ENCODE results near the gene IFT81.
A peak's percentile ranks its signal among the peaks of the same experiment; 100 is the strongest.
"Not testable (repeated sequence)": the region's sequence is repeated elsewhere in the genome, so short reads cannot be mapped to it uniquely, and the experiment has no call there.

IFT81 gene

DNA sequence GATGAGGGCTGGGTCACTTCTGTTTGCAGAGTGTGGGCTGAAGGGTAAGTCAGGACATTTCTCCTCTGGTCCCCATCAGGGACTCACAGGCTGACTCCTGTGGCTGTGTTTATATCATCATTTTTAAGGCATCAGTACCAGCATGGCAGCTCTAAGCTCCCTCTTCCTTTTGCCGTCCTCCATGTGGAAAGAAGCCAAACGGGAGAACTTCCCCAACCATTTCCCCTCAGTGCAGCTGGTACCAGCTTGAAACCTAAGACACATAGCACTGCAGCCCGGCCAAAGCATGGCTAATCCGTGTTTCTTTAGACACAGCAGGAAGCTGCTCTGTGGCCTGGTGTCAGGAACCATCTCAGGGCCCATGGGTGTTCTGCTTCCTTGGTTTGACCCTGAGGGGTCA, 124.9 kb downstream of the IFT81 start:
- no peaks in the 10 kb centered on the region for H3K36me3 ChIP-seq (ENCODE audit: control insufficient read depth in 5 of 5, insufficient read depth in 5 of 5, low read length in 5 of 5)
- H3K27me3 ChIP-seq (ENCODE audit: control insufficient read depth in 5 of 5, insufficient read depth in 4 of 5, low read length in 5 of 5): no peaks in the 10 kb centered on the region
- H3K4me1 ChIP-seq (ENCODE audit: control insufficient read depth in 5 of 5, insufficient read depth in 5 of 5, low read length in 5 of 5): peaks cover 7 to 47% (median 43%) of the 10 kb centered on the region in 5 donors
- no peak overlapping the region for H3K4me3 ChIP-seq (ENCODE audit: low read depth in 1 of 5, low read length in 5 of 5)
- no peak overlapping the region for H3K9ac ChIP-seq (ENCODE audit: low read length in 5 of 5)
- no peak overlapping the region for H3K27ac ChIP-seq (ENCODE audit: low read depth, low read length)
- H3K9me3 ChIP-seq (ENCODE audit: control insufficient read depth in 5 of 5, low read length in 5 of 5): peaks cover 0 to 3% (median 0%) of the 10 kb centered on the region in 5 donors

- H3K4me3 ChIP-seq (ENCODE audit: low read depth in 1 of 5, low read length in 5 of 5): no peak overlapping the region
- H3K9ac ChIP-seq (ENCODE audit: low read length in 5 of 5): peak overlapping the region in 1 of 5 donors; percentile 14
- no peaks in the 10 kb centered on the region for H3K27me3 ChIP-seq (ENCODE audit: control insufficient read depth in 5 of 5, insufficient read depth in 4 of 5, low read length in 5 of 5)
- H3K36me3 ChIP-seq (ENCODE audit: control insufficient read depth in 5 of 5, insufficient read depth in 5 of 5, low read length in 5 of 5): no peaks in the 10 kb centered on the region
- H3K9me3 ChIP-seq (ENCODE audit: control insufficient read depth in 5 of 5, low read length in 5 of 5): peaks cover 0 to 3% (median 0%) of the 10 kb centered on the region in 5 donors
- no peak overlapping the region for H3K27ac ChIP-seq (ENCODE audit: low read depth, low read length)
- H3K4me1 ChIP-seq (ENCODE audit: control insufficient read depth in 5 of 5, insufficient read depth in 5 of 5, low read length in 5 of 5): peaks cover 7 to 47% (median 43%) of the 10 kb centered on the region in 5 donors
Observed at GRCh38 chr12:110249716-110250225, 125.6 kb downstream of the IFT81 start.

DNA sequence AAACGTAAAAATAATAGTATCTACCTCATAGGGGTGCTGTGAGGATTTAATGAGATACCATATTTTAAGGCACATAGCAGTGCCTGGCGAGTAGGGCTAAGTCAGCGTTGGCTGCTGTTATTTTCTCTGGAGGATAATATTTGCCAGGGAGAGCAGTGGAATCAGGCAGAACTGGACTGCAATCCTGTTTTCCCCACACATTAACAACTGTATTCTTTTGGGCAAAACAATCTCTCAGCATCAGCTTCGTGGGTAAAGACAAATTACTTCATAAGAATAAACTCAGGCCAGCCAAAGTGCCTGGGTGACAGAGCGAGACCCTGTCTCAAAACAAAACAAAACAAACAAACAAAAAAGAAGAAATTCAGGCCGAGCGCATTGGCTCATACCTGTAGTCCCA, 127.2 kb downstream of the IFT81 start:
- no peaks in the 10 kb centered on the region for H3K27me3 ChIP-seq (ENCODE audit: control insufficient read depth in 5 of 5, insufficient read depth in 4 of 5, low read length in 5 of 5)
- H3K27ac ChIP-seq (ENCODE audit: low read depth, low read length): no peak overlapping the region
- H3K4me1 ChIP-seq (ENCODE audit: control insufficient read depth in 5 of 5, insufficient read depth in 5 of 5, low read length in 5 of 5): peaks cover 7 to 45% (median 41%) of the 10 kb centered on the region in 5 donors

GRCh38 chr12:110252716-110253115, 128.6 kb downstream of the IFT81 start:
- Histone ChIP-seq H3K4me3 (ENCODE audit: low read depth in 1 of 5, low read length in 5 of 5) (no peak overlapping the region), H3K9ac (ENCODE audit: low read length in 5 of 5) (no peak overlapping the region), H3K36me3 (ENCODE audit: control insufficient read depth in 5 of 5, insufficient read depth in 5 of 5, low read length in 5 of 5) (no peaks in the 10 kb centered on the region), H3K27ac (ENCODE audit: low read depth, low read length) (peak overlapping the region; percentile 54), H3K27me3 (ENCODE audit: control insufficient read depth in 5 of 5, insufficient read depth in 4 of 5, low read length in 5 of 5) (no peaks in the 10 kb centered on the region), H3K4me1 (ENCODE audit: control insufficient read depth in 5 of 5, insufficient read depth in 5 of 5, low read length in 5 of 5) (peaks cover 6 to 51% (median 47%) of the 10 kb centered on the region in 5 donors), H3K9me3 (ENCODE audit: control insufficient read depth in 5 of 5, low read length in 5 of 5) (no peaks in the 10 kb centered on the region)

More for the DNA sequence above, 127.2 kb downstream of the IFT81 start:
- Histone ChIP-seq H3K4me3 (ENCODE audit: low read depth in 1 of 5, low read length in 5 of 5) (no peak overlapping the region), H3K36me3 (ENCODE audit: control insufficient read depth in 5 of 5, insufficient read depth in 5 of 5, low read length in 5 of 5) (no peaks in the 10 kb centered on the region), H3K9me3 (ENCODE audit: control insufficient read depth in 5 of 5, low read length in 5 of 5) (no peaks in the 10 kb centered on the region), H3K9ac (ENCODE audit: low read length in 5 of 5) (no peak overlapping the region)

DNA sequence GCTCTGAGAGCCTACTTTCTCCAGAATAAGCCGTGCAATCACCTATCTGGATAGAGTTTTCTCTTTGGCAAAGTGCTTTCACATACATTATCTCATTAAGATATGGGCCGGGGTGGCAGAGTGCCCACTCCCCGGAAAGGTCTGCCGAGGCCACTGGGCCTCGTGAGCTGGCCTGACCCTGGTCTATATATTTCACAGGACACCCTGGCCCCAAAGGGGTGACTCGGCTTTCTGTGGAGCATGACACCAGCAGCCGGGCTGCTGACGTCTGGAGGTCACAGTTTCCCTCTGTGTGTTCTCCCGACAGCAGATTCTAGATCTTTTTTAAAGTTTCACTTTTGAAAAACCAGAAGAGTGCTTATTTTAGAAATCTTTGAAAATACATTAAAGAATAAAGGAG, 129.0 kb downstream of the IFT81 start:
- Histone ChIP-seq H3K27ac (ENCODE audit: low read depth, low read length) (peak overlapping the region; percentile 54), H3K4me3 (ENCODE audit: low read depth in 1 of 5, low read length in 5 of 5) (no peak overlapping the region), H3K9me3 (ENCODE audit: control insufficient read depth in 5 of 5, low read length in 5 of 5) (no peaks in the 10 kb centered on the region), H3K9ac (ENCODE audit: low read length in 5 of 5) (peak overlapping the region in 2 of 5 donors; percentile 46 to 56), H3K36me3 (ENCODE audit: control insufficient read depth in 5 of 5, insufficient read depth in 5 of 5, low read length in 5 of 5) (no peaks in the 10 kb centered on the region), H3K27me3 (ENCODE audit: control insufficient read depth in 5 of 5, insufficient read depth in 4 of 5, low read length in 5 of 5) (no peaks in the 10 kb centered on the region), H3K4me1 (ENCODE audit: control insufficient read depth in 5 of 5, insufficient read depth in 5 of 5, low read length in 5 of 5) (peaks cover 6 to 48% (median 45%) of the 10 kb centered on the region in 5 donors)

GRCh38 chr12:110254971-110255540, 130.9 kb downstream of the IFT81 start:
- Histone ChIP-seq H3K36me3 (ENCODE audit: control insufficient read depth in 5 of 5, insufficient read depth in 5 of 5, low read length in 5 of 5) (no peaks in the 10 kb centered on the region), H3K27ac (ENCODE audit: low read depth, low read length) (no peak overlapping the region), H3K27me3 (ENCODE audit: control insufficient read depth in 5 of 5, insufficient read depth in 4 of 5, low read length in 5 of 5) (no peaks in the 10 kb centered on the region), H3K9me3 (ENCODE audit: control insufficient read depth in 5 of 5, low read length in 5 of 5) (no peaks in the 10 kb centered on the region), H3K4me1 (ENCODE audit: control insufficient read depth in 5 of 5, insufficient read depth in 5 of 5, low read length in 5 of 5) (peaks cover 2 to 37% (median 36%) of the 10 kb centered on the region in 5 donors), H3K4me3 (ENCODE audit: low read depth in 1 of 5, low read length in 5 of 5) (no peak overlapping the region), H3K9ac (ENCODE audit: low read length in 5 of 5) (no peak overlapping the region)

DNA sequence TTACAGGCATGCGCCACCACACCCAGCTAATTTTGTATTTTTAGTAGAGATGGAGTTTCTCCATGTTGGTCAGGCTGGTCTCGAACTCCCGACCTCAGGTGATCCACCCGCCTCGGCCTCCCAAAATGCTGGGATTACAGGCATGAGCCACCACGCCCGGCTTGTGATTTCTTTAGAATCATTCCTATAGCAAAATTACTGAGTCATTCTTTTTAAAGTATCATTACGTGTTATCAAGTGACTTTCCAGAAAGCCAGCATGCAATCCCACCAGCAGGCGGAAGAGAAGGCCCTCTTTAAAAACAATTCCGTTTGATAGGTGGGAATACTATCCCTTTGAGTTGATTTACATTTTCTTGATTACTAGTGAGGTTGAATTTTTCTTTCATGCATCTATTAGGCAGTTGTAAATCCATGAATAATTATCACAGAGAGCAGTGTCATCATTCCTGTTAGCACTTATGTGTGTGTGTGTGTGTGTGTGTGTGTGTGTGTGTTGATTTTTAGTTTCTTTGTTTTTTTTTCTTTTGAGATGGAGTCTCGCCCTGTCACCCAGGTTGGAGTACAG, 131.8 kb downstream of the IFT81 start:
- H3K4me1 ChIP-seq (ENCODE audit: control insufficient read depth in 5 of 5, insufficient read depth in 5 of 5, low read length in 5 of 5): peaks cover 2 to 32% (median 29%) of the 10 kb centered on the region in 5 donors
- not testable (repeated sequence) for H3K36me3 ChIP-seq (ENCODE audit: control insufficient read depth in 5 of 5, insufficient read depth in 5 of 5, low read length in 5 of 5); H3K9me3 ChIP-seq (ENCODE audit: control insufficient read depth in 5 of 5, low read length in 5 of 5); H3K27ac ChIP-seq (ENCODE audit: low read depth, low read length); H3K9ac ChIP-seq (ENCODE audit: low read length in 5 of 5); H3K4me3 ChIP-seq (ENCODE audit: low read depth in 1 of 5, low read length in 5 of 5); H3K27me3 ChIP-seq (ENCODE audit: control insufficient read depth in 5 of 5, insufficient read depth in 4 of 5, low read length in 5 of 5)

GRCh38 chr12:110256780-110257431, 132.7 kb downstream of the IFT81 start:
- no peaks in the 10 kb centered on the region for H3K36me3 ChIP-seq (ENCODE audit: control insufficient read depth in 5 of 5, insufficient read depth in 5 of 5, low read length in 5 of 5)
- peaks cover 2 to 25% (median 23%) of the 10 kb centered on the region in 5 donors for H3K4me1 ChIP-seq (ENCODE audit: control insufficient read depth in 5 of 5, insufficient read depth in 5 of 5, low read length in 5 of 5)
- peak overlapping the region in 3 of 5 donors; percentile 27 to 41 (median 34) for H3K4me3 ChIP-seq (ENCODE audit: low read depth in 1 of 5, low read length in 5 of 5)
- no peaks in the 10 kb centered on the region for H3K27me3 ChIP-seq (ENCODE audit: control insufficient read depth in 5 of 5, insufficient read depth in 4 of 5, low read length in 5 of 5)
- H3K27ac ChIP-seq (ENCODE audit: low read depth, low read length): peak overlapping the region; percentile 60
- no peaks in the 10 kb centered on the region for H3K9me3 ChIP-seq (ENCODE audit: control insufficient read depth in 5 of 5, low read length in 5 of 5)
- peak overlapping the region in 2 of 5 donors; percentile 9 to 39 for H3K9ac ChIP-seq (ENCODE audit: low read length in 5 of 5)

- no peak overlapping the region for H3K27ac ChIP-seq (ENCODE audit: low read depth, low read length)
- H3K9me3 ChIP-seq (ENCODE audit: control insufficient read depth in 5 of 5, low read length in 5 of 5): no peaks in the 10 kb centered on the region
- no peaks in the 10 kb centered on the region for H3K27me3 ChIP-seq (ENCODE audit: control insufficient read depth in 5 of 5, insufficient read depth in 4 of 5, low read length in 5 of 5)
- H3K4me1 ChIP-seq (ENCODE audit: control insufficient read depth in 5 of 5, insufficient read depth in 5 of 5, low read length in 5 of 5): peaks cover 2 to 17% (median 15%) of the 10 kb centered on the region in 5 donors
- H3K36me3 ChIP-seq (ENCODE audit: control insufficient read depth in 5 of 5, insufficient read depth in 5 of 5, low read length in 5 of 5): no peaks in the 10 kb centered on the region
- H3K9ac ChIP-seq (ENCODE audit: low read length in 5 of 5): no peak overlapping the region
- H3K4me3 ChIP-seq (ENCODE audit: low read depth in 1 of 5, low read length in 5 of 5): no peak overlapping the region
Observed at GRCh38 chr12:110258466-110258865, 134.3 kb downstream of the IFT81 start.
